ENCODE measurements around the gene OSBPL3. TPM values are rescaled to one million over a fixed set of nuclear protein-coding genes. Genes with fewer than 3 reads are reported as not detected.

OSBPL3 gene
- total RNA-seq, 1 donor from 2014 or later: 8.0 TPM

DNA sequence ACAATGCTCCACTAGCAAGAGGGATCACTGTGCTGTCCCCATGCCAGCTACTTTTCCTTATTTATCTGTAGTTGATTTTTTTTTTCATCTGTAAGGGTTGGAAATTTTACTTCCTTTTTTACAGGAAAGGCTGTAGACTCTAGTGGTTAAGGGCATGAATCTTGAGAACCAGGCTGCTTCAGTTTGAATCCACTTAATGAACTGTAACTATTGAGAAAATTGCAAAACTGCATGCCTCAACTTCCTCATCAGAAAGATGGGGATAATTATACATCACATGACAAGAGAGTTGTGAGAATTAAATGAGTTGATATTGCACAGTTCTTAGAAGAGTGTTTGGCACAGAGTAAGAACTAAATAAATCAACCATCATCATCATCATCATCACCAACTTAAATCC is 116.4 kb downstream of the OSBPL3 start:
- Histone ChIP-seq H3K9me3 (ENCODE audit: low read depth) (no peaks in the 10 kb centered on the region), H3K4me2 (no peak overlapping the region), H2AFZ (replicated peaks) (no peak overlapping the region), H3K4me1 (no peaks in the 10 kb centered on the region), H3F3A (ENCODE audit: low read depth) (no peaks in the 10 kb centered on the region), H3K36me3 (no peaks in the 10 kb centered on the region), H3K27me3 (no peaks in the 10 kb centered on the region), H4K20me1 (ENCODE audit: low read depth) (no peaks in the 10 kb centered on the region), H3K9ac (no peak overlapping the region), H3K27ac (no peak overlapping the region), H3K79me2 (ENCODE audit: low read depth) (no peaks in the 10 kb centered on the region), H3K4me3 (no peak overlapping the region)
- Mint-ChIP-seq H3K9me3 (no peaks in the 10 kb centered on the region), H3K36me3 (peaks cover 28% of the 10 kb centered on the region), H3K4me1 (no peaks in the 10 kb centered on the region), H3K4me3 (no peak overlapping the region), H3K27me3 (ENCODE audit: insufficient read depth, low read depth) (no peaks in the 10 kb centered on the region), H3K27ac (no peak overlapping the region)
- DNase-seq (ENCODE audit: low spot score): no peak
- no peak for TF ChIP-seq EZH2 (IDR thresholded peaks at IDR 0.05)

DNA sequence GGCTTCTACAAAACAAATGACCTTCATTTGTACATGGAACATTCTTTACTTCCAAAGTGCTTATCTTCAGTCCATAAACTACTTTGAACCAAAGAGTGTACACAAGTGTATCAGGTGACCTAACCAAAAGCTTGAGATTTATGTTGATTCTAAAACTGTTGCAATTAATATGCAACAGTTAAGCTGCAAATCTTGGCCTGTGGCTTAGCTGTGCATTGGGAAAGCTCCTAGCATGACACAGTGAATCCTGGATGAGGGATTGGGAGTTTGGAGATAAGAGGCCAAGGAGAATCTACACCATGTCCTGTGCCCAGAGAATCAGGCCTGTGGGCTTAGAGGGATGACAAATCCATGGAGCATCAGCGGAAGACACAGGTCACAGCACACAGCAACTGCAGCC is 117.5 kb downstream of the OSBPL3 start:
- Histone ChIP-seq H3K9me3 (ENCODE audit: low read depth) (no peaks in the 10 kb centered on the region), H3K4me2 (no peak overlapping the region), H3K4me3 (no peak overlapping the region), H2AFZ (replicated peaks) (no peak overlapping the region), H3F3A (ENCODE audit: low read depth) (no peaks in the 10 kb centered on the region), H3K9ac (no peak overlapping the region), H3K4me1 (no peaks in the 10 kb centered on the region), H3K27ac (no peak overlapping the region), H3K36me3 (no peaks in the 10 kb centered on the region), H3K79me2 (ENCODE audit: low read depth) (no peaks in the 10 kb centered on the region), H4K20me1 (ENCODE audit: low read depth) (no peaks in the 10 kb centered on the region), H3K27me3 (no peaks in the 10 kb centered on the region)
- H3K27ac Mint-ChIP-seq: no peak overlapping the region
- DNase-seq (ENCODE audit: low spot score): no peak
- peaks cover 28% of the 10 kb centered on the region for H3K36me3 Mint-ChIP-seq
- H3K27me3 Mint-ChIP-seq (ENCODE audit: insufficient read depth, low read depth): no peaks in the 10 kb centered on the region
- no peak overlapping the region for H3K4me3 Mint-ChIP-seq
- peaks cover 3% of the 10 kb centered on the region for H3K4me1 Mint-ChIP-seq
- TF ChIP-seq, protein P1, sequence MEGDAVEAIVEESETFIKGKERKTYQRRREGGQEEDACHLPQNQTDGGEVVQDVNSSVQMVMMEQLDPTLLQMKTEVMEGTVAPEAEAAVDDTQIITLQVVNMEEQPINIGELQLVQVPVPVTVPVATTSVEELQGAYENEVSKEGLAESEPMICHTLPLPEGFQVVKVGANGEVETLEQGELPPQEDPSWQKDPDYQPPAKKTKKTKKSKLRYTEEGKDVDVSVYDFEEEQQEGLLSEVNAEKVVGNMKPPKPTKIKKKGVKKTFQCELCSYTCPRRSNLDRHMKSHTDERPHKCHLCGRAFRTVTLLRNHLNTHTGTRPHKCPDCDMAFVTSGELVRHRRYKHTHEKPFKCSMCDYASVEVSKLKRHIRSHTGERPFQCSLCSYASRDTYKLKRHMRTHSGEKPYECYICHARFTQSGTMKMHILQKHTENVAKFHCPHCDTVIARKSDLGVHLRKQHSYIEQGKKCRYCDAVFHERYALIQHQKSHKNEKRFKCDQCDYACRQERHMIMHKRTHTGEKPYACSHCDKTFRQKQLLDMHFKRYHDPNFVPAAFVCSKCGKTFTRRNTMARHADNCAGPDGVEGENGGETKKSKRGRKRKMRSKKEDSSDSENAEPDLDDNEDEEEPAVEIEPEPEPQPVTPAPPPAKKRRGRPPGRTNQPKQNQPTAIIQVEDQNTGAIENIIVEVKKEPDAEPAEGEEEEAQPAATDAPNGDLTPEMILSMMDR (IDR thresholded peaks at IDR 0.05): no peak
- no peak for TF ChIP-seq EZH2phosphoT487 (IDR thresholded peaks at IDR 0.05)
- no peaks in the 10 kb centered on the region for H3K9me3 Mint-ChIP-seq

DNA sequence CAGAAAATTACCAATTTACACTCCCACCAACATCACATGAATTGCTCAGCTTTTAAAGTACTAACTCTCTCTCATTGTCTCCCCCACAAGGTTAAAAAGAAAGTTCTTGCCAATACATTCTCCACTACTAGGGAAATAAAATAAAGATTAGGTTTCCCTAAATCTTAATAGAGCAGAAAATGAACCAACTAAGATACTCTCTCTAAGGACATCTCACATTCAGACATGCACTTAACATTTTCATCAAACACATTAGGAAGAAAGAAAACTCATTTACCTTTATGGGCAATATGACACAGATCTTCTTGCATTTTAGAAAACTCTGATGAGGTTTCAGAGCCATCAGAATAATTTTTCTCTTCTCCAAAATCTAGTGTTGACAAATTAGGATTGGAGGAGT is 118.6 kb downstream of the OSBPL3 start:
- H3K4me3 Mint-ChIP-seq: no peak overlapping the region
- no peaks in the 10 kb centered on the region for H3K9me3 ChIP-seq (ENCODE audit: low read depth)
- no peak overlapping the region for H3K4me2 ChIP-seq
- H3K27me3 Mint-ChIP-seq (ENCODE audit: insufficient read depth, low read depth): no peaks in the 10 kb centered on the region
- H3K9ac ChIP-seq: no peak overlapping the region
- no peak overlapping the region for H2AFZ ChIP-seq (replicated peaks)
- no peaks in the 10 kb centered on the region for H3K9me3 Mint-ChIP-seq
- H3K4me1 Mint-ChIP-seq: peaks cover 3% of the 10 kb centered on the region
- H3F3A ChIP-seq (ENCODE audit: low read depth): no peaks in the 10 kb centered on the region
- no peak overlapping the region for H3K27ac ChIP-seq
- H3K36me3 ChIP-seq: no peaks in the 10 kb centered on the region
- no peaks in the 10 kb centered on the region for H4K20me1 ChIP-seq (ENCODE audit: low read depth)
- no peaks in the 10 kb centered on the region for H3K4me1 ChIP-seq
- TF ChIP-seq EZH2 (IDR thresholded peaks at IDR 0.05) (no peak), EZH2phosphoT487 (IDR thresholded peaks at IDR 0.05) (no peak)
- TF ChIP-seq, protein P1 (IDR thresholded peaks at IDR 0.05): no peak
- no peak overlapping the region for H3K27ac Mint-ChIP-seq
- H3K27me3 ChIP-seq: no peaks in the 10 kb centered on the region
- DNase-seq (ENCODE audit: low spot score): no peak
- no peaks in the 10 kb centered on the region for H3K79me2 ChIP-seq (ENCODE audit: low read depth)
- H3K4me3 ChIP-seq: no peak overlapping the region
- peaks cover 28% of the 10 kb centered on the region for H3K36me3 Mint-ChIP-seq

DNA sequence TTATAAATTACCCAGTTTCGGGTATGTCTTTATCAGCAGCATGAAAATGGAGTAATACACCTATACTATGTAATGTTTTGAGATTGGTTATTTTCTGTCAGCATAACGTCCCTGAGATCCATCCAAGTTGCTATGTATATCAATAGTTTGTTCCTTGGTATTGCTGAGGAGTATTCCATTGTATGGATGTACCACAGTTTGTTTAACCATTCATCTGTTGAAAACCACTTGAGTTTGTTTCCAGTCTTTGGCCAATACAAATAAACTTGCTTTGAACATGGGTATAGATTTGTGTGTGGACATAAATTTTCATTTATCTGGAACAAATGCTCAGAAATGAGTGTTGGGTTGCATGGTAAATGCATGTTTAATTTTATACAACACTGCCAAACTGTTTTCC is 119.4 kb downstream of the OSBPL3 start:
- H3K4me3 Mint-ChIP-seq: no peak overlapping the region
- no peaks in the 10 kb centered on the region for H3K9me3 Mint-ChIP-seq
- H3K27ac Mint-ChIP-seq: no peak overlapping the region

More for the DNA sequence above, 119.4 kb downstream of the OSBPL3 start:
- H3K27me3 ChIP-seq: no peaks in the 10 kb centered on the region
- H3K9me3 ChIP-seq (ENCODE audit: low read depth): no peaks in the 10 kb centered on the region
- no peaks in the 10 kb centered on the region for H4K20me1 ChIP-seq (ENCODE audit: low read depth)
- no peaks in the 10 kb centered on the region for H3F3A ChIP-seq (ENCODE audit: low read depth)
- H3K36me3 Mint-ChIP-seq: peaks cover 23% of the 10 kb centered on the region
- H3K27me3 Mint-ChIP-seq (ENCODE audit: insufficient read depth, low read depth): no peaks in the 10 kb centered on the region
- H2AFZ ChIP-seq (replicated peaks): no peak overlapping the region
- H3K36me3 ChIP-seq: no peaks in the 10 kb centered on the region
- H3K4me3 ChIP-seq: no peak overlapping the region
- H3K4me1 ChIP-seq: no peaks in the 10 kb centered on the region
- TF ChIP-seq EZH2phosphoT487 (IDR thresholded peaks at IDR 0.05): no peak
- TF ChIP-seq EZH2 (IDR thresholded peaks at IDR 0.05): no peak
- TF ChIP-seq, protein P1 (IDR thresholded peaks at IDR 0.05): no peak
- no peak overlapping the region for H3K9ac ChIP-seq
- H3K27ac ChIP-seq: no peak overlapping the region
- peaks cover 3% of the 10 kb centered on the region for H3K4me1 Mint-ChIP-seq
- no peak overlapping the region for H3K4me2 ChIP-seq
- DNase-seq (ENCODE audit: low spot score): no peak
- H3K79me2 ChIP-seq (ENCODE audit: low read depth): no peaks in the 10 kb centered on the region

Data from neural progenitor cell (in vitro differentiated cells).